Endothelial cell of umbilical vein (primary cell): ENCODE measurements around the gene GEMIN8. TPM values are rescaled to one million over a fixed set of nuclear protein-coding genes. Genes with fewer than 3 reads are reported as not detected.

ENCODE experiments used
- BruUV-seq: library from RNA; stranded (reverse); fragments of 400-500 nt; replicated peaks from 2 replicates; lab custom pipeline; 2021; lab: Mats Ljungman, UMichigan
- CTCF ChIA-PET: fragments of 300-600, 350-600 bp; sonication (Branson Sonifier 250); formaldehyde crosslinking; loops from one replicate; lab custom pipeline; 2021; ENCODE audit warnings: antibody characterized with exemption, inconsistent platforms; lab: Charles Lee
- POLR2A ChIA-PET: fragments of 300-600, 350-600 bp; sonication (Branson Sonifier 250); formaldehyde crosslinking; loops from one replicate; lab custom pipeline; 2021; ENCODE audit warnings: antibody characterized with exemption, inconsistent platforms; lab: Charles Lee
- DNase-seq: peaks from one replicate; pipeline ENCODE4 v3.0.0-alpha.2; 2011; ENCODE audit warnings: low read depth, low spot score
- FAIRE-seq: peaks from 2 replicates; lab custom pipeline; 2011; peaks lifted over from hg19 to GRCh38; lab: Jason Lieb, UNC
- H2AFZ ChIP-seq: 2 replicates; pipeline ENCODE4 v1.6.0; 2012; ENCODE audit warnings: low read depth, low read length, control low read depth, inconsistent platforms
- H3K27ac ChIP-seq: 2 replicates; pipeline ENCODE4 v1.5.1; 2011; ENCODE audit warnings: low read depth, mild to moderate bottlenecking, control low read depth, low read length, moderate library complexity; ENCODE audit not compliant: insufficient read depth
- H3K27me3 ChIP-seq, 2 experiments: 2 replicates each; pipeline versions ENCODE4 v1.6.0 to v1.6.1; 2011; ENCODE audit warnings: low read length in 2 of 2, mixed read lengths in 1 of 2; ENCODE audit not compliant: control insufficient read depth in 2 of 2, insufficient read depth in 2 of 2
- H3K36me3 ChIP-seq, 2 experiments: 2 replicates in 1 of 2; 3 replicates in 1 of 2; pipeline ENCODE4 v1.5.1; 2011; ENCODE audit warnings: low read length in 2 of 2, mild to moderate bottlenecking in 1 of 2, moderate library complexity in 1 of 2; ENCODE audit not compliant: control insufficient read depth in 2 of 2, insufficient read depth in 2 of 2; ENCODE audit errors: extremely low read depth in 1 of 2
- H3K4me1 ChIP-seq: 3 replicates; pipeline ENCODE4 v1.5.1; 2011; ENCODE audit warnings: mild to moderate bottlenecking, low read length; ENCODE audit not compliant: control insufficient read depth, insufficient read depth; ENCODE audit errors: extremely low read depth
- H3K4me2 ChIP-seq: 2 replicates; pipeline ENCODE4 v1.6.1; 2011; ENCODE audit warnings: low read length, control low read depth, mixed read lengths; ENCODE audit not compliant: insufficient read depth
- H3K4me3 ChIP-seq, 3 experiments: fragments of 200-600 bp in 1 of 3; sonication (generic), shearing (Covaris generic) in 1 of 3; replicated peaks in 1 of 3; 2 replicates each; pipeline ENCODE4 v1.5.1; 2011 to 2016; ENCODE audit warnings: control low read depth in 3 of 3, low read length in 3 of 3, mild to moderate bottlenecking in 2 of 3, inconsistent platforms in 1 of 3, low read depth in 1 of 3, moderate library complexity in 1 of 3; ENCODE audit not compliant: insufficient read depth in 1 of 3
- H3K79me2 ChIP-seq: 2 replicates; pipeline ENCODE4 v1.6.0; 2012; ENCODE audit warnings: low read length, inconsistent platforms; ENCODE audit not compliant: control insufficient read depth, insufficient read depth
- H3K9ac ChIP-seq: replicated peaks from 2 replicates; pipeline ENCODE3; 2011; ENCODE audit warnings: low read length, control low read depth; ENCODE audit not compliant: insufficient read depth; ENCODE audit errors: extremely low read depth
- H3K9me1 ChIP-seq: replicated peaks from 3 replicates; pipeline ENCODE4 v1.6.0; 2011; ENCODE audit warnings: mild to moderate bottlenecking, low read length; ENCODE audit not compliant: control insufficient read depth, insufficient read depth; ENCODE audit errors: extremely low read depth
- H3K9me3 ChIP-seq: replicated peaks from 2 replicates; pipeline ENCODE4 v1.5.1; 2012; ENCODE audit warnings: low read length, inconsistent platforms; ENCODE audit not compliant: control insufficient read depth, insufficient read depth
- H4K20me1 ChIP-seq: replicated peaks from 2 replicates; pipeline ENCODE3; 2011; ENCODE audit warnings: mild to moderate bottlenecking, low read length; ENCODE audit not compliant: control insufficient read depth, insufficient read depth; ENCODE audit errors: extremely low read depth
- EZH2 ChIP-seq: IDR thresholded peaks from 2 replicates; pipeline ENCODE4 v1.6.1; 2012; ENCODE audit warnings: borderline replicate concordance, low read depth, mild to moderate bottlenecking, moderate library complexity, low read length, inconsistent platforms; ENCODE audit not compliant: severe bottlenecking
- FOS ChIP-seq: IDR thresholded peaks from 2 replicates; pipeline ENCODE4 v1.6.1; 2011; ENCODE audit warnings: mild to moderate bottlenecking, low read length, moderate library complexity, borderline replicate concordance; ENCODE audit not compliant: insufficient read depth
- GATA2 ChIP-seq: IDR thresholded peaks from 2 replicates; pipeline ENCODE4 v1.7.0; 2011; ENCODE audit warnings: low read depth, mild to moderate bottlenecking, moderate library complexity, mixed read lengths, low read length; ENCODE audit not compliant: insufficient read length, insufficient read depth
- JUN ChIP-seq: IDR thresholded peaks from 2 replicates; pipeline ENCODE4 v1.6.1; 2011; ENCODE audit warnings: borderline replicate concordance, low read depth; ENCODE audit not compliant: insufficient read length, insufficient read depth
- MYC ChIP-seq: IDR thresholded peaks from one replicate; pipeline ENCODE4 v1.6.1; 2011; ENCODE audit warnings: mild to moderate bottlenecking, low read depth, low read length
- POLR2A ChIP-seq: IDR thresholded peaks from 2 replicates; pipeline ENCODE4 v1.6.1; 2012; ENCODE audit warnings: low read depth, mild to moderate bottlenecking, control low read depth, low read length
- POLR2AphosphoS5 ChIP-seq: IDR thresholded peaks from 2 replicates; pipeline ENCODE4 v1.6.1; 2012; ENCODE audit warnings: low read depth, mild to moderate bottlenecking, control low read depth, low read length, moderate library complexity; ENCODE audit not compliant: insufficient read depth
- dilution Hi-C: fragments of 300-500 bp; cut with MboI; formaldehyde crosslinking; loops from one replicate; pipeline ENCODE4 v1.15.0; 2019; ENCODE audit warnings: low sequenced_read_pairs; ENCODE audit not compliant: extremely low pct_ligation_motif_present
- intact Hi-C: fragments of 100-400 bp; cut with micrococcal nuclease; formaldehyde crosslinking; loops from one replicate; pipeline ENCODE4 v1.10.0; 2022
- polyA plus RNA-seq, 4 experiments: library from polyadenylated mRNA; depleted of rRNA in 3 of 4; stranded (reverse) in 3 of 4; unstranded in 1 of 4; fragments of >200 nt; gene quantifications; 2 replicates each; pipeline versions ENCODE4 v1.2.1 to v1.2.3, GENCODE V29; 2011 to 2012; ENCODE audit warnings: missing spikeins in 1 of 4
- total RNA-seq: library from RNA; stranded (reverse); gene quantifications from 2 replicates; pipeline ENCODE4 v1.2.3, GENCODE V29; 2021
- TF ChIP-seq, protein P1 (sequence below), 2 donors: IDR thresholded peaks; 1 replicate in 1 of 2; 2 replicates in 1 of 2; pipeline ENCODE4 v1.5.1; 2011; ENCODE audit warnings: low read length in 2 of 2, mild to moderate bottlenecking in 2 of 2, moderate library complexity in 2 of 2, control low read depth in 1 of 2, inconsistent platforms in 1 of 2, low read depth in 1 of 2; ENCODE audit not compliant: insufficient read depth in 1 of 2; ENCODE audit errors: extremely low read depth in 1 of 2
- TF ChIP-seq, protein P2 (sequence below): IDR thresholded peaks from 2 replicates; pipeline ENCODE4 v1.6.1; 2011; ENCODE audit not compliant: insufficient read depth, insufficient read length

Gene GEMIN8
- total and polyA plus RNA-seq, 2 donors (not counting 3 experiments of a cell fraction or from before 2014, with no cell fraction given), result 18.5 to 24.5 TPM

DNA sequence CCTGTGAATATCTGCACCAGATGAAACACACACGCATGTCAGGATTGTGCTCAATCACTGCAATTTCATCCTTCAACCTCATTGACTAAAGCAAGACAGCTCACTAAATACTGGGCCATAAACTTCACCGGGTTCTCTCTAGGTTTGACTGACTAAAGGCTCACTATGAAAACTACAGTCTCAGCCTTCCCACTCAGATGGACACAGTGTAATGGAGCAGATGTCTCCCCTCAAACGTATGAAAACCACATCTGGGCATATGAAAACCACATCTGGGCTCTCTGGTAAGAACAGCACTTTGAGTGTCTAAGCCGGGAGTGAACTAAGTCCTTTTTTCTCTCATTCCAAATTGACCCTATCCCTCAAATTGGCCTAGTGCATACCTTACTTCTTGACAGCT lies 15.2 kb downstream of the GEMIN8 start:
- ChIA-PET CTCF (interaction anchor here (1.3 kb wide), 1 partner anchor 508 kb away, joined by 3 read pairs; no protein-coding TSS in a partner anchor), POLR2A (no interaction called here)
- Histone ChIP-seq H3K9me3 (no peaks in the 10 kb centered on the region), H2AFZ (no peak overlapping the region), H3K36me3 (no peaks in the 10 kb centered on the region), H3K27ac (no peak overlapping the region), H3K4me2 (no peak overlapping the region), H3K27me3 (no peaks in the 10 kb centered on the region), H3K9me1 (no peaks in the 10 kb centered on the region), H3K79me2 (no peaks in the 10 kb centered on the region), H3K4me1 (no peaks in the 10 kb centered on the region), H4K20me1 (no peaks in the 10 kb centered on the region), H3K9ac (no peak overlapping the region), H3K4me3 (no peak overlapping the region)
- TF ChIP-seq EZH2, result no peak
- TF ChIP-seq, protein P1, sequence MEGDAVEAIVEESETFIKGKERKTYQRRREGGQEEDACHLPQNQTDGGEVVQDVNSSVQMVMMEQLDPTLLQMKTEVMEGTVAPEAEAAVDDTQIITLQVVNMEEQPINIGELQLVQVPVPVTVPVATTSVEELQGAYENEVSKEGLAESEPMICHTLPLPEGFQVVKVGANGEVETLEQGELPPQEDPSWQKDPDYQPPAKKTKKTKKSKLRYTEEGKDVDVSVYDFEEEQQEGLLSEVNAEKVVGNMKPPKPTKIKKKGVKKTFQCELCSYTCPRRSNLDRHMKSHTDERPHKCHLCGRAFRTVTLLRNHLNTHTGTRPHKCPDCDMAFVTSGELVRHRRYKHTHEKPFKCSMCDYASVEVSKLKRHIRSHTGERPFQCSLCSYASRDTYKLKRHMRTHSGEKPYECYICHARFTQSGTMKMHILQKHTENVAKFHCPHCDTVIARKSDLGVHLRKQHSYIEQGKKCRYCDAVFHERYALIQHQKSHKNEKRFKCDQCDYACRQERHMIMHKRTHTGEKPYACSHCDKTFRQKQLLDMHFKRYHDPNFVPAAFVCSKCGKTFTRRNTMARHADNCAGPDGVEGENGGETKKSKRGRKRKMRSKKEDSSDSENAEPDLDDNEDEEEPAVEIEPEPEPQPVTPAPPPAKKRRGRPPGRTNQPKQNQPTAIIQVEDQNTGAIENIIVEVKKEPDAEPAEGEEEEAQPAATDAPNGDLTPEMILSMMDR (IDR thresholded peaks at IDR 0.05; ENCODE audit: extremely low read depth in 1 of 2, insufficient read depth in 1 of 2, low read depth in 1 of 2, low read length in 2 of 2), result no peak
- no peak for TF ChIP-seq FOS
- TF ChIP-seq, protein P2, sequence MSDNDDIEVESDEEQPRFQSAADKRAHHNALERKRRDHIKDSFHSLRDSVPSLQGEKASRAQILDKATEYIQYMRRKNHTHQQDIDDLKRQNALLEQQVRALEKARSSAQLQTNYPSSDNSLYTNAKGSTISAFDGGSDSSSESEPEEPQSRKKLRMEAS, result no peak
- TF ChIP-seq JUN, result no peak
- TF ChIP-seq GATA2, result no peak
- no peak for TF ChIP-seq POLR2AphosphoS5
- TF ChIP-seq MYC, result no peak
- TF ChIP-seq POLR2A, result no peak
- FAIRE-seq (no peak), DNase-seq (no peak)
- intact Hi-C loops, result no loop called here
- BruUV-seq, result no TSS peak
- dilution Hi-C loops, result no loop called here
